GM21786 (cell line): ENCODE data around the gene MICALL2.

ENCODE experiments used
- ATAC-seq: cut with Tn5 transposase; IDR thresholded peaks from one replicate; pipeline ENCODE4 v1.9.1; 2021; ENCODE audit not compliant: unreplicated experiment

Gene MICALL2

GRCh38 chr7:1434891-1435670, 24.2 kb downstream of the MICALL2 start:
- no peak for ATAC-seq

- no peak for ATAC-seq
These were observed 25.0 kb downstream of the MICALL2 start for GRCh38 chr7:1434165-1434718.

GRCh38 chr7:1433128-1433920, 25.9 kb downstream of the MICALL2 start:
- no peak for ATAC-seq

GRCh38 chr7:1432411-1433082, 26.7 kb downstream of the MICALL2 start:
- ATAC-seq: no peak

- ATAC-seq: no peak
These were observed 27.5 kb downstream of the MICALL2 start for GRCh38 chr7:1431634-1432380.

GRCh38 chr7:1431226-1431625, 28.0 kb downstream of the MICALL2 start:
- ATAC-seq: no peak

GRCh38 chr7:1430056-1430845, 29.0 kb downstream of the MICALL2 start:
- ATAC-seq: no peak

- no peak for ATAC-seq
These were observed 30.2 kb downstream of the MICALL2 start for GRCh38 chr7:1428941-1429501.

GRCh38 chr7:1427064-1427657, 32.1 kb downstream of the MICALL2 start:
- ATAC-seq: no peak

GRCh38 chr7:1426474-1426873, 32.8 kb downstream of the MICALL2 start:
- no peak for ATAC-seq

GRCh38 chr7:1425292-1426136, 33.8 kb downstream of the MICALL2 start:
- ATAC-seq: no peak

GRCh38 chr7:1424041-1424440, 35.2 kb downstream of the MICALL2 start:
- no peak for ATAC-seq

- no peak for ATAC-seq
These were observed 35.9 kb downstream of the MICALL2 start for GRCh38 chr7:1423264-1423811.

GRCh38 chr7:1422512-1423263, 36.6 kb downstream of the MICALL2 start:
- no peak for ATAC-seq

GRCh38 chr7:1421946-1422345, 37.3 kb downstream of the MICALL2 start:
- ATAC-seq: no peak

- ATAC-seq: no peak
These were observed 38.1 kb downstream of the MICALL2 start for GRCh38 chr7:1421020-1421790.

- no peak for ATAC-seq
These were observed 39.6 kb downstream of the MICALL2 start for GRCh38 chr7:1419688-1420087.
